Mesodermal cell (in vitro differentiated cells): ENCODE measurements around the gene TBC1D22A.

ENCODE experiments used
- H3K27ac ChIP-seq: 2 replicates; pipeline ENCODE4 v1.7.0; 2013; ENCODE audit warnings: mild to moderate bottlenecking, low read depth, low read length, moderate library complexity; ENCODE audit not compliant: severe bottlenecking
- H3K36me3 ChIP-seq: 2 replicates; pipeline ENCODE4 v1.7.1; 2013; ENCODE audit warnings: mild to moderate bottlenecking, low read length, moderate library complexity; ENCODE audit not compliant: control insufficient read depth, insufficient read depth
- H3K4me1 ChIP-seq: one replicate; pipeline ENCODE4 v1.7.1; 2013; ENCODE audit warnings: mild to moderate bottlenecking, low read length; ENCODE audit not compliant: insufficient read depth, control insufficient read depth, poor library complexity, severe bottlenecking
- H3K4me3 ChIP-seq: 2 replicates; pipeline ENCODE4 v1.7.0; 2013; ENCODE audit warnings: low read length, control low read depth, mild to moderate bottlenecking; ENCODE audit not compliant: insufficient read depth, poor library complexity, severe bottlenecking; ENCODE audit errors: extremely low read depth
- H3K9me3 ChIP-seq: 2 replicates; pipeline ENCODE4 v1.7.1; 2013; ENCODE audit warnings: mild to moderate bottlenecking, low read length, moderate library complexity; ENCODE audit not compliant: control insufficient read depth
- WGBS, 2 experiments: methylation state at CpG; one replicate each; pipeline ENCODE4 v1.1.5; 2013; ENCODE audit warnings: missing lambda C conversion rate in 2 of 2; ENCODE audit not compliant: insufficient coverage in 2 of 2; 5-methylcytosine and 5-hydroxymethylcytosine counted together

The TBC1D22A gene

GRCh38 chr22:47019012-47019790 lies 256.8 kb downstream of the TBC1D22A start:
- Histone ChIP-seq H3K4me3 (no peak overlapping the region), H3K36me3 (no peaks in the 10 kb centered on the region), H3K9me3 (peaks cover 3% of the 10 kb centered on the region), H3K27ac (no peak overlapping the region), H3K4me1 (no peaks in the 10 kb centered on the region)
- 94 to 97% methylated on average over 15 to 19 of the region's 22 CpGs for WGBS, 2 experiments

DNA sequence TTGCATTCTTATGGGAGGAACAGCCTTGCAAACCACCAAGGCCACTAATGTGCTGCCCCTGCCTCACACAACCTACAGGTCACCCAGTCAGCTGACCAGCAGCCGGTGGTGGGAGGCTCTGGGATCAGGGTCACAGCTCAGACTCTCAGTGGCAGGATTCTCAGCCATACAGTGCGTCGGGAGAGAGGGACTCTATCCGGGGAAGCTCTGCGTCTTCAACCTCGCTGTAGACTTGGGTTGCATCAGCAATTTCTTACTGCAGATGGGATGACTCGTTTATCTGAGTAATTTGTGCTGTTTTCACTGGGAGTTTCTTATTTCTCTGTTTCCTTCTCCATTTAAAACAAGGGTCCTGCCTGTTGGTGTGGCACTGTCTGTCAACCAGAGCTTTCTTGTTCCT lies 257.7 kb downstream of the TBC1D22A start:
- no peak overlapping the region for H3K4me3 ChIP-seq
- no peak overlapping the region for H3K27ac ChIP-seq
- no peaks in the 10 kb centered on the region for H3K4me1 ChIP-seq
- no peaks in the 10 kb centered on the region for H3K36me3 ChIP-seq
- H3K9me3 ChIP-seq = peaks cover 3% of the 10 kb centered on the region
- WGBS, 2 experiments = 92 to 98% methylated on average over 4 to 7 of the region's 7 CpGs

DNA sequence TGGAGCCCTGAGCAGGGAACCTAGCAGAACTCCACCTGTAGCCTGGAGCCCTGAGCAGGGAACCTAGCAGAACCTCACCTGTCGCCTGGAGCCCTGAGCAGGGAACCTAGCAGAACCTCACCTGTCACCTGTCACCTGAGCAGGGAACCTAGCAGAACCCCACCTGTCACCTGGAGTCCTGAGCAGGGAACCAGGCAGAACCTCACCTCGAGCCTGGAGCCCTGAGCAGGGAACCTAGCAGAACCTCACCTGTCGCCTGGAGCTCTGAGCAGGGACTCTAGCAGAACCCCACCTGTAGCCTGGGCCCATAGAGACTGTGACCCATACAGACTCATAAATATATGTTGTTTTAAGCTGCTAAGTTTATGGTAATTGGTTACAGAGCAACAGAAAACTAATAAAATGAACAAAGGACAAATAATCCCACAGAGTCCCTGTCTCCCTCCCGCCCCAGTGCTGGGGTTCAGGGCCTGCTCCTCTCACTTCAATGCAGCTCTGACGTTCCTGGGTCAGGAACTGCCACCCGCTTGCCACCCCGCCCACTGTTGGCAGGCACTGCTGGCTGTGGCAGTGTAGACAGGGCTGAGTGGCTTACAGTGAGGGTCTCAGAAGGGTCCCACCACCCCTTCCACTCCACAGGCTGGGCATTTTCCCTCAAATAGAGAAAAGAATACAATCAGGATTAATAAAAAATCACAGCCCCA lies 259.1 kb downstream of the TBC1D22A start:
- H3K4me1 ChIP-seq = no peaks in the 10 kb centered on the region
- H3K9me3 ChIP-seq = peaks cover 3% of the 10 kb centered on the region
- H3K36me3 ChIP-seq = no peaks in the 10 kb centered on the region
- H3K4me3 ChIP-seq = no peak overlapping the region
- WGBS, 2 experiments = 80 to 100% methylated on average over 1 to 3 of the region's 7 CpGs
- H3K27ac ChIP-seq = no peak overlapping the region

DNA sequence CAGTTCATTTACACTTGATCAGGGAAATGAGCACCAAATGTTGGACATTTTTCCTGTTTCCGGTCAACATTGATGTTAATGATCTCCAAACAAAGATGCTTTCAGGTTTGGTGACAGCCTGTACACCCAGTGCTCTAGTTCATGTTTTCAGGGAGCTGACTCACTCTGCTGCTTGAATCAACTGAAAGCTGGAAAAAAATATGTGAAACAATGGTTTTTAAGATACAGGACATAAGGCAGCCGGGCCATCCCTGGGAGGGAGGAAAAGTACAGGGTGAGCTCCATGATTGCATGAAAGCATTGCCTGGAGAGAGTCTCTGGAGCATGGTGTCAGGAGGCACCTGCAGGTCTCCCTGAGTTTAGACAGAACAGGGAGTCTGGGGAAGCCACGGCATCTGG lies 259.6 kb downstream of the TBC1D22A start:
- Histone ChIP-seq H3K36me3 (no peaks in the 10 kb centered on the region), H3K9me3 (peaks cover 3% of the 10 kb centered on the region), H3K4me1 (no peaks in the 10 kb centered on the region), H3K4me3 (no peak overlapping the region), H3K27ac (no peak overlapping the region)
- WGBS, 2 experiments = 81 to 97% methylated on average over 2 of the region's 3 CpGs

- 95 to 100% methylated on average over 2 to 4 of the region's 7 CpGs for WGBS, 2 experiments
- no peaks in the 10 kb centered on the region for H3K36me3 ChIP-seq
- H3K9me3 ChIP-seq = peaks cover 3% of the 10 kb centered on the region
Measured at GRCh38 chr22:47022475-47022874, 260.0 kb downstream of the TBC1D22A start.

DNA sequence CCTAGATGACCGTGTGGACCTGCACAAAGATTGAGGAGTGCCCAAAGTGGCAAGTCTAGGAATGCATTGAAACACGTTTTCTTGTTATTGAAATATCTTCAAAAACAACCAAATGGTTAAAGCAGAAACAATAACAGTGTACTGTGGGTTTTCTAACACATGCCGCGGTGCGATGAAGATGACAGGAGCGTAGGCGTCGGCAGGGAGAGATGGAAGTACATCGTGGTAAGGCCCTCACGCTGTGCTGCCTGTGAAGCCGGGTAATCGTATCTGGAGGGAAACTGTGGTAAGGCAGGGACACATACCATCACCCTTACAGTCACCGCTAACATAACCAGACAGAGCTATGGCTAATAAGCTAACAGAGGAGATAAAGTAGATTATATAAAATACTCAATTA lies 261.4 kb downstream of the TBC1D22A start:
- Histone ChIP-seq H3K4me1 (no peaks in the 10 kb centered on the region), H3K36me3 (no peaks in the 10 kb centered on the region), H3K4me3 (no peak overlapping the region), H3K27ac (no peak overlapping the region), H3K9me3 (peaks cover 3% of the 10 kb centered on the region)
- 96 to 100% methylated on average over 2 to 5 of the region's 13 CpGs for WGBS, 2 experiments

More at GRCh38 chr22:47022475-47022874, 260.0 kb downstream of the TBC1D22A start:
- Histone ChIP-seq H3K4me1 (no peaks in the 10 kb centered on the region), H3K4me3 (no peak overlapping the region), H3K27ac (no peak overlapping the region)

DNA sequence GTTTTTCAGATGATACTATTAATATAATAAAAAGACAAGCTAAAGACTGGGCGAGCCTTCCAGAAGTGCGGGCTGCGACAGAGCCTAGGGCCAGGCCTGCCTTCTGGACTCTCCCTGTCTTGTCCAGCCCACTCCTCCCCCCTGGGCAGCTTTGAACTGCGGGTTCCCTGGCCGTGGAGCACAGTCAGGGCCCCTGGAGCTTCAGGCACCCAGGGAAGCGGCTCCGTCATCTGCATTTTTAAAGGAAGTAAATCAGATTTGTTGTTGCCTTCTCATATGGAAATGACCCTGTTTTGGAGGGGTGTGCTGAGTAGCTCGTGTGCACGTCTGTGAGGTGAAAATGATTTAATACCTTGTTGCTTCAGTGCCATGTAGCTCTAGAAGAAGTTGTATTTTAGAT lies 265.3 kb downstream of the TBC1D22A start:
- 35 to 44% methylated on average over 6 of the region's 9 CpGs for WGBS, 2 experiments
- Histone ChIP-seq H3K4me1 (no peaks in the 10 kb centered on the region), H3K36me3 (no peaks in the 10 kb centered on the region), H3K4me3 (no peak overlapping the region), H3K27ac (no peak overlapping the region), H3K9me3 (no peaks in the 10 kb centered on the region)

- no peaks in the 10 kb centered on the region for H3K4me1 ChIP-seq
- H3K27ac ChIP-seq = no peak overlapping the region
- H3K4me3 ChIP-seq = no peak overlapping the region
- no peaks in the 10 kb centered on the region for H3K36me3 ChIP-seq
- no peaks in the 10 kb centered on the region for H3K9me3 ChIP-seq
- WGBS, 2 experiments = 86% methylated on average over 23 of the region's 26 CpGs
Measured at GRCh38 chr22:47029244-47030074, 267.0 kb downstream of the TBC1D22A start.

DNA sequence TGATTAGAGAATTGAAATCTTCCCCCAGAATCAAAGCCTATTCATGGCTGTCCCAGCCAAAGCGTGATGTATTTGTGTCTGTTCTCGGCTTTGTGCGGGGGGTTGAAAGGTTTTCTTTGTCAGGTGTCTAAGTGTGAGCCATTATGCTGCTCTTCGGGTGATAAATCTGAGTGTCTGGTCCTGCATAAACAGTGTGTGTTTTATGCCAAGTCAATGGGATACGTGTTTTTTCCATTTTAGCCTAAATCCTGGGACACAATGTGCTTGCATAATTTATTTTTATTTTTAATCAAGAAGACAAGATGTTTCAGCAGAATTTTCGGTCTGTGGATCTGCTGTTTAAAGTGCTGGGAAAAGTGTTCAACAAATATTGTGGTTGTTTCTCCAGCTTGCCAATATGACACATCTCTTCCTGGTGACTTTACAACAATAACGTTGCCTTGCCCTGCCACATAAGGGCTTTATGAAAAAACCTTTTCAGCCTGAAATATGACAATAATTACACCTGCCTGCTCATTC lies 267.8 kb downstream of the TBC1D22A start:
- no peaks in the 10 kb centered on the region for H3K36me3 ChIP-seq
- no peak overlapping the region for H3K4me3 ChIP-seq
- no peaks in the 10 kb centered on the region for H3K4me1 ChIP-seq
- no peak overlapping the region for H3K27ac ChIP-seq
- H3K9me3 ChIP-seq = no peaks in the 10 kb centered on the region
- 77 to 94% methylated on average over 4 to 5 of the region's 7 CpGs for WGBS, 2 experiments

DNA sequence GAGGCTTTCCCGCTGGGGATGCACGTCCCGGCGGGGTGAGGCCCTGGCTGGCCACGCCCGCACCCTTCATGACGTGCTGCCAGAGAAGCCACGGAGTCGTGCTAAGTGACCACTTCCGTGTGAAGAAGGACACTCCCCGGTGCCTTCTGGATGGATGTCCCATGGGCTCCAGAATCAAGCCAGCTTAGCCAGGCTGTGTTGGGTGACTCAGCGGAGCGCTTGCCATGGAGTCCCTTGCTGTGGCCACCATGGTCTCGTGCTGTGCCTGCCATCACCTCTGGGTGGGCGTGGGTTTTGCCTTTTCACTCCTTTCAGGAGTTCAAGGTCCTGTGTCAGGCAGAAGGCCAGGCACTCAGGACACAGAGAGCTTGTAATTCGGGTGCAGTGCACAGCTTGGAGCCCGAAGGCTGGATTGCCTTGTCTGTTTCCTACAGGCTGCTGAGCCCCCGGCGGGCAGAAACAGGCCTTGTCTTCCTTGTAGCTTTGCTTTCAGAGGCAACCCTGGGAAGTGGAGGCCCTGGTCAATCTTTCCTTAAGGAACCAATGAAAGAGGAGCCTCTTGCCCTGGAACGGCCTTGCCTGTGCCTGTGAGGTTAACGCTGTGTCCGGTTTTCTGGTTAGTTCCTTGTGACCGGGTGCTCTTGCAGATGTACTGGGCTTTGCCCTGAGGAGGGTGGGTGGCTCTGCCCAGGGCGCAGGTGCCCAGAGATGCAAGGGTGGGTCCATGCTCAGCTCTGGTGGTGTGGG lies 268.6 kb downstream of the TBC1D22A start:
- 91 to 93% methylated on average over 21 to 23 of the region's 24 CpGs for WGBS, 2 experiments
- H3K27ac ChIP-seq = no peak overlapping the region
- no peaks in the 10 kb centered on the region for H3K9me3 ChIP-seq
- no peaks in the 10 kb centered on the region for H3K36me3 ChIP-seq
- H3K4me3 ChIP-seq = no peak overlapping the region
- no peaks in the 10 kb centered on the region for H3K4me1 ChIP-seq
